PC-9 (cell line): Measurements from ENCODE around the gene CCT2. TPM values are rescaled to one million over a fixed set of nuclear protein-coding genes. Genes with fewer than 3 reads are reported as not detected.

Experiments used
- BruUV-seq: library from RNA; stranded (reverse); fragments of 400-500 nt; replicated peaks from 2 replicates; lab custom pipeline; 2021; lab: Mats Ljungman, UMichigan
- CTCF ChIA-PET: fragments of 300-600 bp; sonication (Branson Sonifier 250); formaldehyde crosslinking; loops from one replicate; lab custom pipeline; 2022; ENCODE audit warnings: antibody characterized with exemption; lab: Charles Lee
- POLR2A ChIA-PET: fragments of 300-600 bp; sonication (Branson Sonifier 250); formaldehyde crosslinking; loops from one replicate; lab custom pipeline; 2022; ENCODE audit warnings: antibody characterized with exemption; ENCODE audit not compliant: unreplicated experiment; lab: Charles Lee
- DNase-seq, 2 experiments: peaks; one replicate each; pipeline versions ENCODE4 v3.0.0 to v3.0.0-alpha.2; 2015 to 2022; ENCODE audit warnings: mixed read lengths in 1 of 2
- H2AFZ ChIP-seq: fragments of 200-600 bp; sonication (generic); 2 replicates; pipeline ENCODE4 v1.8.1; 2017; ENCODE audit warnings: antibody characterized with exemption
- H3F3A ChIP-seq: fragments of 200-600 bp; sonication (generic); 2 replicates; pipeline ENCODE4 v1.8.1; 2017; ENCODE audit warnings: antibody characterized with exemption, mild to moderate bottlenecking, low read depth; ENCODE audit not compliant: insufficient read depth
- H3K27ac ChIP-seq: fragments of 200-600 bp; sonication (generic); 2 replicates; pipeline ENCODE4 v1.6.1; 2016; ENCODE audit warnings: mixed run types
- H3K27me3 ChIP-seq: fragments of 200-600 bp; sonication (generic); 2 replicates; pipeline ENCODE4 v1.6.1; 2016; ENCODE audit warnings: low read depth, mixed run types; ENCODE audit not compliant: insufficient read depth
- H3K36me3 ChIP-seq: fragments of 200-600 bp; sonication (generic); 2 replicates; pipeline ENCODE4 v1.6.1; 2016; ENCODE audit warnings: low read depth, mixed run types
- H3K4me1 ChIP-seq: fragments of 200-600 bp; sonication (generic); replicated peaks from 2 replicates; pipeline ENCODE4 v1.6.1; 2016; ENCODE audit warnings: mixed run types; ENCODE audit not compliant: insufficient read depth
- H3K4me2 ChIP-seq: fragments of 200-600 bp; sonication (generic); 2 replicates; pipeline ENCODE4 v1.6.1; 2017; ENCODE audit warnings: mixed run types
- H3K4me3 ChIP-seq: fragments of 200-600 bp; sonication (generic); 2 replicates; pipeline ENCODE4 v1.6.1; 2016; ENCODE audit warnings: mixed run types
- H3K79me2 ChIP-seq: fragments of 200-600 bp; sonication (generic); 2 replicates; pipeline ENCODE4 v1.6.1; 2017; ENCODE audit warnings: low read depth, mixed run types
- H3K9me2 ChIP-seq: fragments of 200-600 bp; sonication (generic); 2 replicates; pipeline ENCODE4 v1.8.1; 2017; ENCODE audit warnings: mild to moderate bottlenecking; ENCODE audit not compliant: insufficient read depth
- H3K9me3 ChIP-seq: fragments of 200-600 bp; sonication (generic); 2 replicates; pipeline ENCODE4 v1.8.1; 2016; ENCODE audit warnings: low read depth; ENCODE audit not compliant: insufficient read depth
- H4K20me1 ChIP-seq: fragments of 200-600 bp; sonication (generic); 2 replicates; pipeline ENCODE4 v1.8.1; 2017; ENCODE audit not compliant: insufficient read depth
- EZH2 ChIP-seq: fragments of 200-600 bp; sonication (generic); IDR thresholded peaks from 2 replicates; pipeline ENCODE4 v1.8.0; 2017; ENCODE audit warnings: antibody characterized with exemption, low read depth
- intact Hi-C: fragments of 100-400 bp; cut with micrococcal nuclease; formaldehyde crosslinking; loops from one replicate; pipeline ENCODE4 v1.10.0; 2022; ENCODE audit not compliant: unreplicated experiment
- total RNA-seq: library from RNA; stranded (reverse); gene quantifications from 2 replicates; pipeline ENCODE4 v1.2.3, GENCODE V29; 2021
- TF ChIP-seq, protein P1 (sequence below): fragments of 200-600 bp; sonication (generic); conservative IDR thresholded peaks from 2 replicates; pipeline ENCODE4 v1.6.1; 2017; ENCODE audit warnings: mixed run types, antibody characterized with exemption, mild to moderate bottlenecking, moderate library complexity

Gene CCT2
- total RNA-seq, 1 experiment from 2014 or later, result 162 TPM

DNA sequence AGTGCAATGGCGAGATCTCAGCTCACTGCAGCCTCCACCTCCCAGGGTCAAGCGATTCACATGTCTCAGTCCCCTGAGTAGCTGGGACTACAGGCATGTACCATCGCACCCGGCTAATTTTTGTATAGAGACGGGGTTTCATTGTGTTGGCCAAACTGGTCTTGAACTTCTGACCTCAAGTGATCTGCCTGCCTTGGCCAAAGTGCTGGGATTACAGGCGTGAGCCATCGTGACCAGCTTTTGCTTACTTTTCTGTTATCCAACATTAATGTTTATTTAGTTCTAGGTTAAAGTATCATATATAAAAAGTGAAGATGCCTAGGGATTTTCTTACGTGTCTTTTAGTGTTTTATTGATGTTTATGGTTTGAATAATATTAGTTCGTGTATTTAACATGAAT, 28.9 kb upstream of the CCT2 start:
- Histone ChIP-seq H3F3A (peaks cover 3% of the 10 kb centered on the region; the same call in 1 of the 2 replicates), H3K79me2 (peaks cover 6% of the 10 kb centered on the region; the same call in 1 of the 2 replicates), H3K4me1 (0 out of 2 replicates have a peak, but pooled peaks cover 4% of the 10 kb centered on the region), H2AFZ (no peak overlapping the region), H4K20me1 (no peaks in the 10 kb centered on the region; the same call in 1 of the 2 replicates), H3K36me3 (no peaks in the 10 kb centered on the region), H3K27me3 (no peaks in the 10 kb centered on the region), H3K9me2 (no peaks in the 10 kb centered on the region), H3K27ac (no peak overlapping the region), H3K4me2 (no peak overlapping the region), H3K4me3 (no peak overlapping the region), H3K9me3 (no peaks in the 10 kb centered on the region)
- TF ChIP-seq EZH2, result no peak
- TF ChIP-seq, protein P1, sequence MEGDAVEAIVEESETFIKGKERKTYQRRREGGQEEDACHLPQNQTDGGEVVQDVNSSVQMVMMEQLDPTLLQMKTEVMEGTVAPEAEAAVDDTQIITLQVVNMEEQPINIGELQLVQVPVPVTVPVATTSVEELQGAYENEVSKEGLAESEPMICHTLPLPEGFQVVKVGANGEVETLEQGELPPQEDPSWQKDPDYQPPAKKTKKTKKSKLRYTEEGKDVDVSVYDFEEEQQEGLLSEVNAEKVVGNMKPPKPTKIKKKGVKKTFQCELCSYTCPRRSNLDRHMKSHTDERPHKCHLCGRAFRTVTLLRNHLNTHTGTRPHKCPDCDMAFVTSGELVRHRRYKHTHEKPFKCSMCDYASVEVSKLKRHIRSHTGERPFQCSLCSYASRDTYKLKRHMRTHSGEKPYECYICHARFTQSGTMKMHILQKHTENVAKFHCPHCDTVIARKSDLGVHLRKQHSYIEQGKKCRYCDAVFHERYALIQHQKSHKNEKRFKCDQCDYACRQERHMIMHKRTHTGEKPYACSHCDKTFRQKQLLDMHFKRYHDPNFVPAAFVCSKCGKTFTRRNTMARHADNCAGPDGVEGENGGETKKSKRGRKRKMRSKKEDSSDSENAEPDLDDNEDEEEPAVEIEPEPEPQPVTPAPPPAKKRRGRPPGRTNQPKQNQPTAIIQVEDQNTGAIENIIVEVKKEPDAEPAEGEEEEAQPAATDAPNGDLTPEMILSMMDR, result no peak
- ChIA-PET POLR2A (no interaction called here), CTCF (interaction anchor here (0.6 kb wide), 1 partner anchor 60 kb away, joined by 4 read pairs; no protein-coding TSS in a partner anchor)
- DNase-seq, result no peak
- intact Hi-C loops, result no loop called here
- no TSS peak for BruUV-seq

DNA sequence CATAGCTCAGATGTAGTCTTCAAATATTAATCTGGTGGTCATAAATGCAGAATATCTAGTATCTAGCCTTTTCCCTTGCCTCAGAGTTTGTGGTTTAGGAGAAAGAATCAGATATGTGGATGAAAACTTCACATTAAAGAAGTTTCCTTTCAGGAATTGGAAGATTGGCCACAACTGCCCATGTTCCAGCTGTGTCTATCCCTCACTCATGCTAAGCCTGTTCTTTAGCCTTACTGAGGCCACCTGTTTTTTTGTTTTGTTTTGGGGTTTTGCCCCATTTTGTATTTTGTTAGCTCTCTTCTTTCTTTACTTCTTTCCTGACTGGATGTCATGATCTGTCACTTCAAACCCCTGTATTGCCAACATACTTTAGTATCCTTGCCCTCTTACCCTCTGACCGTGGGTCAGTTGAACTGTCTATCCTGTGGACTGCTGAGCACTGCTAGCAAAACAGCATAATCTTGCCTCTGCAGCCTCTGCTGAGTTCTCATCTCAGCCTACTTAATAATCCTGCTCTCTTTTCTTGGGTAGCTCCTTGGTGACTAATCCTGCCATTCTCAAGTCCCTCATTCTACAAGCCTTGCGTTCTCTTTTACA, 22.0 kb upstream of the CCT2 start:
- Histone ChIP-seq H3F3A (0 out of 2 replicates have a peak, but pooled peaks cover 3% of the 10 kb centered on the region), H3K27ac (no peak overlapping the region), H3K36me3 (0 out of 2 replicates have a peak, but pooled peaks cover 9% of the 10 kb centered on the region), H3K79me2 (peaks cover 6% of the 10 kb centered on the region; the same call in 1 of the 2 replicates), H3K4me2 (no peak overlapping the region), H3K27me3 (no peaks in the 10 kb centered on the region), H4K20me1 (0 out of 2 replicates have a peak, but pooled peaks cover 3% of the 10 kb centered on the region), H3K4me3 (no peak overlapping the region), H3K9me3 (no peaks in the 10 kb centered on the region), H3K9me2 (no peaks in the 10 kb centered on the region), H3K4me1 (no peaks in the 10 kb centered on the region), H2AFZ (no peak overlapping the region)
- TF ChIP-seq EZH2, result no peak
- TF ChIP-seq, protein P1, result no peak
- POLR2A ChIA-PET, result no interaction called here
- intact Hi-C loops, result no loop called here
- DNase-seq, result no peak
- CTCF ChIA-PET, result no interaction called here
- BruUV-seq, result no TSS peak

DNA sequence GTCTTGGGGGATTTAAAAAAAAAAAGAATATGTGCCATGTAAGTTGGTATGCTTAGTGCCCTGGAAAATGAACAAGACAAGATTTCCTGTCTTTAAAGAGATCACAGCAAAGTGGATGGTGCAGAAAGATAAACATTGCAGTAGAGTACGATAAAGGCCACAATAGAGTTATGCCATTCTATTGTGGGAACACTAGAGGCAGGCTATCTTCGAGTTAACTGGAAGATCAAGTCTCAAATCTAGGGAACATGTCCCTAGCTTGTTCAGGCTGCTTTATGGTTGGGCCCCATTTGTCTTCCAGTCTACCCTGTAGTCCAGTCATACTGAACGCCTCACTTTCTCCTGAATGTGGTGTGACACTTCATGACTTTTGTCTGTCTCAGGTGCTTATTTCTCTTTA, 18.7 kb upstream of the CCT2 start:
- no peak overlapping the region for H3K27ac ChIP-seq
- no peak for DNase-seq
- 0 out of 2 replicates have a peak, but pooled peaks cover 12% of the 10 kb centered on the region for H3F3A ChIP-seq
- H3K27me3 ChIP-seq, result no peaks in the 10 kb centered on the region
- H3K79me2 ChIP-seq, result 0 out of 2 replicates have a peak, but pooled peaks cover 3% of the 10 kb centered on the region
- H3K9me2 ChIP-seq, result no peaks in the 10 kb centered on the region
- POLR2A ChIA-PET, result interaction anchor here (0.7 kb wide), 1 partner anchor 19 kb away, joined by 3 read pairs; the partner anchor contains the start of gene CCT2
- H3K4me2 ChIP-seq, result no peak overlapping the region
- intact Hi-C loops, result no loop called here
- H3K9me3 ChIP-seq, result no peaks in the 10 kb centered on the region
- H2AFZ ChIP-seq, result no peak overlapping the region
- CTCF ChIA-PET, result no interaction called here
- BruUV-seq, result no TSS peak
- no peak overlapping the region for H3K4me3 ChIP-seq
- peaks cover 15% of the 10 kb centered on the region for H3K36me3 ChIP-seq
- H3K4me1 ChIP-seq, result no peaks in the 10 kb centered on the region
- H4K20me1 ChIP-seq, result peaks cover 7% of the 10 kb centered on the region; the same call in 1 of the 2 replicates
- TF ChIP-seq EZH2, result no peak
- TF ChIP-seq, protein P1, result no peak
